OCI-M2 (cell line): Measurements from ENCODE around the gene CHMP6.
"Not testable (repeated sequence)": the region's sequence is repeated elsewhere in the genome, so short reads cannot be mapped to it uniquely, and the experiment has no call there.

Experiments used
- DNase-seq: peaks from one replicate; lab custom pipeline; 2025; ENCODE audit not compliant: unreplicated experiment; lab: John Stamatoyannopoulos, UW

CHMP6 gene

GRCh38 chr17:81010935-81011334 is 19.3 kb downstream of the CHMP6 start:
- no peak for DNase-seq

- no peak for DNase-seq
These were observed 20.3 kb downstream of the CHMP6 start for GRCh38 chr17:81011951-81012350.

GRCh38 chr17:81012574-81013447 is 21.2 kb downstream of the CHMP6 start:
- no peak for DNase-seq

GRCh38 chr17:81013642-81014041 is 22.0 kb downstream of the CHMP6 start:
- no peak for DNase-seq

GRCh38 chr17:81015136-81015535 is 23.5 kb downstream of the CHMP6 start:
- no peak for DNase-seq

GRCh38 chr17:81016575-81016974 is 24.9 kb downstream of the CHMP6 start:
- DNase-seq = no peak

- DNase-seq = not testable (repeated sequence)
These were observed 25.7 kb downstream of the CHMP6 start for GRCh38 chr17:81017330-81017729.

- no peak for DNase-seq
These were observed 26.6 kb downstream of the CHMP6 start for GRCh38 chr17:81018044-81018802.

GRCh38 chr17:81019563-81020442 is 28.2 kb downstream of the CHMP6 start:
- no peak for DNase-seq

- DNase-seq = no peak
These were observed 28.8 kb downstream of the CHMP6 start for GRCh38 chr17:81020443-81020766.

- no peak for DNase-seq
These were observed 29.3 kb downstream of the CHMP6 start for GRCh38 chr17:81020767-81021497.

- DNase-seq = no peak
These were observed 30.1 kb downstream of the CHMP6 start for GRCh38 chr17:81021531-81022343.

- no peak for DNase-seq
These were observed 30.7 kb downstream of the CHMP6 start for GRCh38 chr17:81022344-81022676.

- no peak for DNase-seq
These were observed 33.6 kb downstream of the CHMP6 start for GRCh38 chr17:81025065-81025740.

- no peak for DNase-seq
These were observed 34.1 kb downstream of the CHMP6 start for GRCh38 chr17:81025741-81026129.

- no peak for DNase-seq
These were observed 34.8 kb downstream of the CHMP6 start for GRCh38 chr17:81026266-81027036.

GRCh38 chr17:81027038-81027437 is 35.4 kb downstream of the CHMP6 start:
- DNase-seq = no peak

- DNase-seq = no peak
These were observed 36.2 kb downstream of the CHMP6 start for GRCh38 chr17:81027591-81028505.
